ENCODE results near the gene MTRF1.
A peak's percentile ranks its signal among the peaks of the same experiment; 100 is the strongest.

The MTRF1 gene

DNA sequence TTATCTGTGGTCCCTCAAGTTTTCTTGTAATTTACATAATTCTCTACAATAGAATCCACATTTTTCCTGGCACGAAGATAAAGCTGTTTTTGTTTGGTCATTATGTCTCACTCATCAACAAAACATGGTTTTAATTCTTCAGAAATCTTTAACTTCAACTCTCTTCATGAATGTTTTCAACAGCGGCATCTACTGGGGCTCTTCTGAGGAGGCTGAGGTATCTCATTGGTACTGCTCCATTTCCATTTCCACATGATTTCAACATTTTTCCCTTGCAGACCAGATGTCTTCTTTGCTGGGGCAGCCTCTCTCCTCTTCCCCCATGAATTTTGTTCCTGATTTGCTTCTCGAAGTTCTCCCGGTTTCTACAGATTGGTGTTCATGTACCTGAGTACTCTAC lies 63.2 kb downstream of the MTRF1 start:
- no peak overlapping the region for H3K27ac ChIP-seq (ENCODE audit: extremely low read depth, low read depth, low read length)
- ChIA-PET CTCF (no interaction called here), POLR2A (no interaction called here)
- no peak overlapping the region for H3K4me3 ChIP-seq (ENCODE audit: low read depth, low read length)
- no peaks in the 10 kb centered on the region for H3K9me3 ChIP-seq (ENCODE audit: control insufficient read depth, insufficient read depth, low read depth, low read length)
- no peak for TF ChIP-seq ZFP37 (tag by site-specific recombination; IDR thresholded peaks at IDR 0.05)
- TF ChIP-seq ZNF837 (tag by site-specific recombination; IDR thresholded peaks at IDR 0.05): no peak
- no peak for TF ChIP-seq ZNF350 (tag by site-specific recombination; IDR thresholded peaks at IDR 0.05)
- TF ChIP-seq ZNF560 (tag by site-specific recombination; IDR thresholded peaks at IDR 0.05; ENCODE audit: borderline replicate concordance): no peak
- no peak for TF ChIP-seq SCRT1 (tag by site-specific recombination; IDR thresholded peaks at IDR 0.05; ENCODE audit: borderline replicate concordance)
- TF ChIP-seq KLF8 (tag by site-specific recombination; IDR thresholded peaks at IDR 0.05): no peak
- no peak for TF ChIP-seq ZNF623 (tag by site-specific recombination; IDR thresholded peaks at IDR 0.05)
- TF ChIP-seq ZNF121 (tag by site-specific recombination; IDR thresholded peaks at IDR 0.05): no peak
- TF ChIP-seq ZNF426 (tag by site-specific recombination; IDR thresholded peaks at IDR 0.05): no peak
- no peak for TF ChIP-seq ZNF48 (tag by site-specific recombination; IDR thresholded peaks at IDR 0.05)
- TF ChIP-seq ZNF394 (tag by site-specific recombination; IDR thresholded peaks at IDR 0.05; ENCODE audit: borderline replicate concordance): no peak
- TF ChIP-seq ZNF658 (tag by site-specific recombination; IDR thresholded peaks at IDR 0.05): no peak
- TF ChIP-seq GFI1B (tag by site-specific recombination; IDR thresholded peaks at IDR 0.05): no peak
- TF ChIP-seq ZNF677 (tag by site-specific recombination; IDR thresholded peaks at IDR 0.05): no peak
- H3K36me3 ChIP-seq (ENCODE audit: control insufficient read depth in 2 of 2, insufficient read depth in 1 of 2, low read length in 2 of 2): no peaks in the 10 kb centered on the region
- no peaks in the 10 kb centered on the region for H3K4me1 ChIP-seq (ENCODE audit: control insufficient read depth, insufficient read depth, low read length)

DNA sequence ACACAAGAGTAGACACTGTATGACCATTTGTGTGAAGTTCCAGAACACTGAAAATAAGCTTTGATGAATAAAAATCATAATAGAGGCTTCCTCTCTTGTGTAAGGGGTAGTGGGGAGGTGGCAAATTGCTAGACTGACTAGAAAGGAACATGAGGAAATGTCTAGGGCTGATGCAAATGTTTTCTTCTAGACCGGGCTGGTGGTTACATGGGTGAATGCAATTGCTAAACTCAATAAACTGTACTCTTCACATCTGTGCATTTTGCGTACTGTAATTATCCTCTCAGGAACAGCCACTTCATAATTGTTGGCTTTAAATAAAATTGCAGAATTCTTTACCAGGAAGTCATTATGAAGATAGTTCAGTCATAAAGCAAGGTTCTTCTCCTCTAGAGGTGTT lies 63.9 kb downstream of the MTRF1 start:
- POLR2A ChIA-PET: no interaction called here
- H3K4me3 ChIP-seq (ENCODE audit: low read depth, low read length): no peak overlapping the region
- H3K27ac ChIP-seq (ENCODE audit: extremely low read depth, low read depth, low read length): no peak overlapping the region
- TF ChIP-seq, protein P1, sequence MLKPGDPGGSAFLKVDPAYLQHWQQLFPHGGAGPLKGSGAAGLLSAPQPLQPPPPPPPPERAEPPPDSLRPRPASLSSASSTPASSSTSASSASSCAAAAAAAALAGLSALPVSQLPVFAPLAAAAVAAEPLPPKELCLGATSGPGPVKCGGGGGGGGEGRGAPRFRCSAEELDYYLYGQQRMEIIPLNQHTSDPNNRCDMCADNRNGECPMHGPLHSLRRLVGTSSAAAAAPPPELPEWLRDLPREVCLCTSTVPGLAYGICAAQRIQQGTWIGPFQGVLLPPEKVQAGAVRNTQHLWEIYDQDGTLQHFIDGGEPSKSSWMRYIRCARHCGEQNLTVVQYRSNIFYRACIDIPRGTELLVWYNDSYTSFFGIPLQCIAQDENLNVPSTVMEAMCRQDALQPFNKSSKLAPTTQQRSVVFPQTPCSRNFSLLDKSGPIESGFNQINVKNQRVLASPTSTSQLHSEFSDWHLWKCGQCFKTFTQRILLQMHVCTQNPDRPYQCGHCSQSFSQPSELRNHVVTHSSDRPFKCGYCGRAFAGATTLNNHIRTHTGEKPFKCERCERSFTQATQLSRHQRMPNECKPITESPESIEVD (tag by site-specific recombination; IDR thresholded peaks at IDR 0.05): peak; percentile 23; the same call in 1 of the 2 replicates
- peak; percentile 80 for TF ChIP-seq SP7 (tag by site-specific recombination; IDR thresholded peaks at IDR 0.05)
- TF ChIP-seq, protein P2, sequence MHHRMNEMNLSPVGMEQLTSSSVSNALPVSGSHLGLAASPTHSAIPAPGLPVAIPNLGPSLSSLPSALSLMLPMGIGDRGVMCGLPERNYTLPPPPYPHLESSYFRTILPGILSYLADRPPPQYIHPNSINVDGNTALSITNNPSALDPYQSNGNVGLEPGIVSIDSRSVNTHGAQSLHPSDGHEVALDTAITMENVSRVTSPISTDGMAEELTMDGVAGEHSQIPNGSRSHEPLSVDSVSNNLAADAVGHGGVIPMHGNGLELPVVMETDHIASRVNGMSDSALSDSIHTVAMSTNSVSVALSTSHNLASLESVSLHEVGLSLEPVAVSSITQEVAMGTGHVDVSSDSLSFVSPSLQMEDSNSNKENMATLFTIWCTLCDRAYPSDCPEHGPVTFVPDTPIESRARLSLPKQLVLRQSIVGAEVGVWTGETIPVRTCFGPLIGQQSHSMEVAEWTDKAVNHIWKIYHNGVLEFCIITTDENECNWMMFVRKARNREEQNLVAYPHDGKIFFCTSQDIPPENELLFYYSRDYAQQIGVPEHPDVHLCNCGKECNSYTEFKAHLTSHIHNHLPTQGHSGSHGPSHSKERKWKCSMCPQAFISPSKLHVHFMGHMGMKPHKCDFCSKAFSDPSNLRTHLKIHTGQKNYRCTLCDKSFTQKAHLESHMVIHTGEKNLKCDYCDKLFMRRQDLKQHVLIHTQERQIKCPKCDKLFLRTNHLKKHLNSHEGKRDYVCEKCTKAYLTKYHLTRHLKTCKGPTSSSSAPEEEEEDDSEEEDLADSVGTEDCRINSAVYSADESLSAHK (tag by site-specific recombination; IDR thresholded peaks at IDR 0.05): no peak
- TF ChIP-seq, protein P3, sequence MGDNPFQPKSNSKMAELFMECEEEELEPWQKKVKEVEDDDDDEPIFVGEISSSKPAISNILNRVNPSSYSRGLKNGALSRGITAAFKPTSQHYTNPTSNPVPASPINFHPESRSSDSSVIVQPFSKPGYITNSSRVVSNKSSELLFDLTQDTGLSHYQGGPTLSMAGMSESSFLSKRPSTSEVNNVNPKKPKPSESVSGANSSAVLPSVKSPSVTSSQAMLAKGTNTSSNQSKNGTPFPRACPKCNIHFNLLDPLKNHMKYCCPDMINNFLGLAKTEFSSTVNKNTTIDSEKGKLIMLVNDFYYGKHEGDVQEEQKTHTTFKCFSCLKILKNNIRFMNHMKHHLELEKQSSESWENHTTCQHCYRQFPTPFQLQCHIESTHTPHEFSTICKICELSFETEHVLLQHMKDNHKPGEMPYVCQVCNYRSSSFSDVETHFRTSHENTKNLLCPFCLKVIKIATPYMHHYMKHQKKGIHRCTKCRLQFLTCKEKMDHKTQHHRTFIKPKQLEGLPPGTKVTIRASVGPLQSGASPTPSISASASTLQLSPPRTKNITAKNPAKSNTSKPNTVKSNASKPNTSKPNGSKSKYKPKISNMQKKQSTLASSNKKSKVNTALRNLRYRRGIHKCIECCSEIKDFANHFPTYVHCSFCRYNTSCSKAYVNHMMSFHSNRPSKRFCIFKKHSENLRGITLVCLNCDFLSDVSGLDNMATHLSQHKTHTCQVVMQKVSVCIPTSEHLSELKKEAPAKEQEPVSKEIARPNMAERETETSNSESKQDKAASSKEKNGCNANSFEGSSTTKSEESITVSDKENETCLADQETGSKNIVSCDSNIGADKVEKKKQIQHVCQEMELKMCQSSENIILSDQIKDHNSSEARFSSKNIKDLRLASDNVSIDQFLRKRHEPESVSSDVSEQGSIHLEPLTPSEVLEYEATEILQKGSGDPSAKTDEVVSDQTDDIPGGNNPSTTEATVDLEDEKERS (tag by site-specific recombination; IDR thresholded peaks at IDR 0.05): no peak
- CTCF ChIA-PET: no interaction called here
- no peaks in the 10 kb centered on the region for H3K36me3 ChIP-seq (ENCODE audit: control insufficient read depth in 2 of 2, insufficient read depth in 1 of 2, low read length in 2 of 2)
- H3K9me3 ChIP-seq (ENCODE audit: control insufficient read depth, insufficient read depth, low read depth, low read length): no peaks in the 10 kb centered on the region
- H3K4me1 ChIP-seq (ENCODE audit: control insufficient read depth, insufficient read depth, low read length): no peaks in the 10 kb centered on the region

Measured in HEK293 (cell line).